Osteoblast (primary cell): ENCODE results near the gene CDK5R1. TPM values are rescaled to one million over a fixed set of nuclear protein-coding genes. Genes with fewer than 3 reads are reported as not detected.

Experiments used
- DNase-seq: peaks from one replicate; pipeline ENCODE4 v3.0.0; 2011; ENCODE audit warnings: low spot score, mixed read lengths; ENCODE audit not compliant: insufficient read length; ENCODE audit errors: missing footprints
- H2AFZ ChIP-seq: 2 replicates; pipeline ENCODE4 v1.6.0; 2011; ENCODE audit warnings: mild to moderate bottlenecking, low read length
- H3K27ac ChIP-seq: 2 replicates; pipeline ENCODE4 v1.5.1; 2011; ENCODE audit warnings: mild to moderate bottlenecking, low read depth, low read length, moderate library complexity
- H3K27me3 ChIP-seq: 2 replicates; pipeline ENCODE4 v1.6.0; 2012; ENCODE audit warnings: mild to moderate bottlenecking, control low read depth, inconsistent platforms, low read length, moderate library complexity; ENCODE audit not compliant: insufficient read depth
- H3K36me3 ChIP-seq: 2 replicates; pipeline ENCODE4 v1.5.1; 2011; ENCODE audit warnings: mild to moderate bottlenecking, low read length, control low read depth, moderate library complexity; ENCODE audit not compliant: insufficient read depth
- H3K4me1 ChIP-seq: 2 replicates; pipeline ENCODE4 v1.5.1; 2011; ENCODE audit warnings: mild to moderate bottlenecking, low read length, control low read depth, moderate library complexity; ENCODE audit not compliant: insufficient read depth
- H3K4me2 ChIP-seq: 2 replicates; pipeline ENCODE4 v1.6.0; 2011; ENCODE audit warnings: mild to moderate bottlenecking, low read length; ENCODE audit not compliant: insufficient read depth
- H3K4me3 ChIP-seq: fragments of 200-600 bp; sonication (generic); 3 replicates; pipeline ENCODE4 v1.5.1; 2012; ENCODE audit warnings: mild to moderate bottlenecking, low read length, inconsistent platforms; ENCODE audit not compliant: insufficient read depth
- H3K79me2 ChIP-seq: 2 replicates; pipeline ENCODE4 v1.6.0; 2012; ENCODE audit warnings: mild to moderate bottlenecking, low read length, control low read depth, inconsistent platforms; ENCODE audit not compliant: insufficient read depth
- H3K9me3 ChIP-seq: 2 replicates; pipeline ENCODE4 v1.5.1; 2011; ENCODE audit warnings: low read depth, low read length, control low read depth
- H4K20me1 ChIP-seq: 2 replicates; pipeline ENCODE4 v1.6.0; 2012; ENCODE audit warnings: mild to moderate bottlenecking, low read length, control low read depth; ENCODE audit not compliant: insufficient read depth
- CTCF ChIP-seq: IDR thresholded peaks from 2 replicates; pipeline ENCODE4 v1.5.1; 2011; ENCODE audit warnings: mild to moderate bottlenecking, low read depth, low read length, moderate library complexity; ENCODE audit errors: extremely low read depth
- total RNA-seq: library from RNA; depleted of rRNA; stranded (reverse); fragments of >200 nt; gene quantifications from 2 replicates; pipeline ENCODE4 v1.2.3, GENCODE V29; 2012

The CDK5R1 gene
- total RNA-seq, 1 donor = 0.72 TPM

DNA sequence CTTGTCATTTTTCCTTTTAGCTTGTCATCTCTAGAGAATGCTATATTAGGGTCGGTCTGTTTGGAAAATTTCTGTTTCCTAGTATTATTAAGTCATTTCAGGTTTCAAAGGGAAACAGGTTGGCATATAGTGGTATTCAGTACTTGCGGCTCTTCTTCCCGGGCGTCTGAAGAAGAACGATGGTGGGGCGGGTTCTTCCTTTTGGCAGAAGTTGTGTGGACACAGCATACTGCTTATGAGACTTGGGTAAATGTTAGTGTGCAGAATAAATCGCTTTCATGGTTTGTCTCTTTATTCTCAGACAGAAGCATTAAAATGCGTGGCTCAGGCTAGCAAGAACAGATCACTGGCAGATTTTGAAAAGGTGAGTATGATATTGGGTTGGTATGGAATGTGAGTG, 9.6 kb upstream of the CDK5R1 start:
- H2AFZ ChIP-seq = no peak overlapping the region
- no peak for DNase-seq
- H3K4me2 ChIP-seq = no peak overlapping the region
- H3K79me2 ChIP-seq = no peaks in the 10 kb centered on the region
- H3K4me3 ChIP-seq = no peak overlapping the region
- H3K27ac ChIP-seq = no peak overlapping the region
- H3K4me1 ChIP-seq = no peaks in the 10 kb centered on the region
- peaks cover 83% of the 10 kb centered on the region for H3K36me3 ChIP-seq
- H3K27me3 ChIP-seq = no peaks in the 10 kb centered on the region
- no peaks in the 10 kb centered on the region for H3K9me3 ChIP-seq
- H4K20me1 ChIP-seq = peaks cover 3% of the 10 kb centered on the region
- TF ChIP-seq CTCF = no peak

GRCh38 chr17:32479074-32479617, 7.6 kb upstream of the CDK5R1 start:
- Histone ChIP-seq H3K4me2 (no peak overlapping the region), H3K27ac (no peak overlapping the region), H3K9me3 (no peaks in the 10 kb centered on the region), H3K36me3 (peaks cover 81% of the 10 kb centered on the region), H3K79me2 (no peaks in the 10 kb centered on the region), H3K4me3 (no peak overlapping the region), H2AFZ (no peak overlapping the region), H3K27me3 (no peaks in the 10 kb centered on the region), H4K20me1 (peaks cover 8% of the 10 kb centered on the region), H3K4me1 (peaks cover 6% of the 10 kb centered on the region)
- TF ChIP-seq CTCF = no peak
- peak; percentile 64 for DNase-seq

DNA sequence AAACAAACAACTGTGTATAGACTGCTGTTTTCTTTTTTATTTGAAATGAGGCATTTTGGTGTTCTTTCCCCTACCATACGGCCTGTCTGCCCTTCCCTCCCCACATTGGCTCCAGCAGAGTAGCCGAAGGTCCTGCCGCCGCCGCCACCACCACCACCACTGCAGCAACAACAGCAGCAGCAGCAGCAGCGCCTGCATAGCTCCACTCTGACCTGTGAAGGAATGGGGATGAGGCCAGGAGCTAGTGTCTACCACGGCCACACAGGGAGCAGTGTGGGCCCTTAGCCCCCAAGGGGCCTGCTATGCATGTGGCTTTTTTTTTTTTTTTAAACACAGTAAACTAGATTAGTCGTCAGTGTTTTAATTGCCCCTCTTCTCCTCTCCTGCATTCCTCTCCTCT, 5.6 kb upstream of the CDK5R1 start:
- Histone ChIP-seq H3K4me1 (peaks cover 12% of the 10 kb centered on the region), H2AFZ (no peak overlapping the region), H3K9me3 (no peaks in the 10 kb centered on the region), H3K4me3 (no peak overlapping the region), H3K79me2 (no peaks in the 10 kb centered on the region), H4K20me1 (peaks cover 8% of the 10 kb centered on the region), H3K27ac (no peak overlapping the region), H3K4me2 (no peak overlapping the region), H3K36me3 (peaks cover 66% of the 10 kb centered on the region), H3K27me3 (no peaks in the 10 kb centered on the region)
- DNase-seq = no peak
- no peak for TF ChIP-seq CTCF

DNA sequence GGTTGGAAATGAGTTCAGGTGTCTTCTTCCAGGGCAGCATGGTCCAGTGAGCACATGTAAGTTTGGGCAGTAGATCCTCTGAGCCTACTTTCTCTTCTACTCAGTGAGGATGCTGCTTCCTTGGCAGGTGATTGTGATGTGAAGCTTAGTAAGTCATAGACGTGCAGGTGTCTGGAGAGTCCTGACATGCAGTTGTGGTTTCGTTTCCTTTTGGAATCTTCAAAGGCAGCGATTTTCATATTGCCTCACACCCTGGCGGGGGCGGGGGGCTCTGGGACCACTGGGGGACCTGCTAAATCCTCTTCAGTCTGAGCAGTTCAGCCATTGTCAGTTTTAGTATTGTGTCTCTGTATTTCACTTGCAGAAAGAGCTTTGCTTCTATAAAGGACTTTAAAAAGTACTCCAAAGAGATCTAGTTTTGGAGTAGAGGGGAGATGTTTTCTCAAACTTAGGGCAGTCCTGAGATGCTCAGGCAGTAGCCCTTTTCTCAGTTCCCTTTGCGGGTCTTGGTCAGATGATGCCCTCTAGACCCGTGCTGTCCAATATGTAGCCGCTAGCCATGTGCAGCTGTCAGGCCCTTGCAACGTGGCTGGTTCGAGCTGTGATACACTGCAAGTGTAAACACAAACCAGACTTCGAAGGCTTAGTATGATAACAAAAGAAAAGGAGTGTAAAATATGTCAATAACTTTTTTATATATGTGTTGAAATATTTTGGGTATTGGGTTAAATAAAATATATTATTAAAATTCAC, 4.0 kb upstream of the CDK5R1 start:
- H3K4me3 ChIP-seq = no peak overlapping the region
- no peak overlapping the region for H3K4me2 ChIP-seq
- no peak overlapping the region for H2AFZ ChIP-seq
- peaks cover 15% of the 10 kb centered on the region for H3K4me1 ChIP-seq
- peaks cover 50% of the 10 kb centered on the region for H3K36me3 ChIP-seq
- no peak for TF ChIP-seq CTCF
- H3K9me3 ChIP-seq = no peaks in the 10 kb centered on the region
- H3K27ac ChIP-seq = no peak overlapping the region
- H3K27me3 ChIP-seq = no peaks in the 10 kb centered on the region
- no peaks in the 10 kb centered on the region for H3K79me2 ChIP-seq
- peak; percentile 54 for DNase-seq
- H4K20me1 ChIP-seq = peaks cover 6% of the 10 kb centered on the region
